K562 (cell line): ENCODE results near the gene BTLA.

Experiments
- ATF2 ChIP-seq: sonication (generic); formaldehyde crosslinking; IDR thresholded peaks from 2 replicates; pipeline ENCODE4 v1.8.1; 2022; ENCODE audit warnings: missing genetic modification reagents
- BRCA1 ChIP-seq, 2 experiments: fragments of 450-650 bp in 1 of 2; sonication (generic) in 1 of 2; formaldehyde crosslinking in 1 of 2; IDR thresholded peaks; 2 replicates each; pipeline versions ENCODE4 v1.5.0 to v1.6.1; 2017 to 2020; ENCODE audit warnings: mild to moderate bottlenecking in 1 of 2, missing genetic modification reagents in 1 of 2
- EZH2 ChIP-seq: IDR thresholded peaks from 2 replicates; pipeline ENCODE4 v1.6.1; 2012; ENCODE audit warnings: low read depth, mild to moderate bottlenecking, inconsistent platforms, low read length, borderline replicate concordance
- FOXK2 ChIP-seq, 2 experiments: fragments of 450-650 bp; IDR thresholded peaks in 1 of 2; conservative IDR thresholded peaks in 1 of 2; 2 replicates each; pipeline ENCODE4 v1.6.1; 2016; ENCODE audit warnings: low read depth in 2 of 2, mild to moderate bottlenecking in 1 of 2
- POLR2A ChIP-seq: fragments of 450-650 bp; conservative IDR thresholded peaks from 2 replicates; pipeline ENCODE4 v1.6.1; 2016
- SP1 ChIP-seq: sonication (generic); formaldehyde crosslinking; IDR thresholded peaks from 2 replicates; pipeline ENCODE4 v1.8.1; 2022; ENCODE audit warnings: mild to moderate bottlenecking, missing genetic modification reagents
- SRF ChIP-seq, 2 experiments: fragments of 250-450, 450-650 bp in 1 of 2; sonication (Bioruptor Pico) in 1 of 2; sonication (generic) in 1 of 2; formaldehyde crosslinking; IDR thresholded peaks; 2 replicates each; pipeline versions ENCODE4 v1.5.0 to v1.5.1; 2020 to 2022; ENCODE audit warnings: mild to moderate bottlenecking in 1 of 2, missing genetic modification reagents in 1 of 2
- TEAD4 ChIP-seq, 2 experiments: sonication (generic) in 1 of 2; formaldehyde crosslinking in 1 of 2; IDR thresholded peaks; 2 replicates each; pipeline versions ENCODE4 v1.6.1 to v1.8.0; 2012 to 2022; ENCODE audit warnings: borderline replicate concordance in 1 of 2, inconsistent platforms in 1 of 2, low read length in 1 of 2, mild to moderate bottlenecking in 1 of 2, missing genetic modification reagents in 1 of 2
- ZBTB7A ChIP-seq: IDR thresholded peaks from 2 replicates; pipeline ENCODE4 v1.6.1; 2011; ENCODE audit warnings: low read depth, mild to moderate bottlenecking, low read length, moderate library complexity, borderline replicate concordance; ENCODE audit not compliant: control insufficient read depth
- ZNF124 ChIP-seq: sonication (generic); formaldehyde crosslinking; IDR thresholded peaks from 2 replicates; pipeline ENCODE4 v1.8.1; 2022; ENCODE audit warnings: missing genetic modification reagents
- TF ChIP-seq, protein P1 (sequence below), 2 experiments: IDR thresholded peaks; 2 replicates each; pipeline ENCODE4 v1.6.1; 2011; ENCODE audit warnings: borderline replicate concordance in 1 of 2, control low read depth in 1 of 2, low read depth in 1 of 2, low read length in 1 of 2, mild to moderate bottlenecking in 1 of 2, mixed read lengths in 1 of 2, moderate library complexity in 1 of 2; ENCODE audit not compliant: insufficient read depth in 1 of 2, insufficient read length in 1 of 2, poor library complexity in 1 of 2, severe bottlenecking in 1 of 2; ENCODE audit errors: extremely low read depth in 1 of 2
- TF ChIP-seq, protein P2 (sequence below), 2 experiments: fragments of 450-650 bp in 1 of 2; IDR thresholded peaks; 2 replicates each; pipeline ENCODE4 v1.6.1; 2011 to 2017; ENCODE audit warnings: low read depth in 2 of 2, antibody characterized with exemption in 1 of 2, borderline replicate concordance in 1 of 2, low read length in 1 of 2, mild to moderate bottlenecking in 1 of 2, mixed read lengths in 1 of 2; ENCODE audit not compliant: control insufficient read depth in 1 of 2
- TF ChIP-seq, protein P3 (sequence below): sonication (generic); formaldehyde crosslinking; IDR thresholded peaks from 2 replicates; pipeline ENCODE4 v1.9.0; 2022; ENCODE audit warnings: mild to moderate bottlenecking, missing genetic modification reagents
- TF ChIP-seq, protein P4 (sequence below), 3 experiments: IDR thresholded peaks in 2 of 3; conservative IDR thresholded peaks in 1 of 3; 2 replicates each; pipeline ENCODE4 v1.5.1; 2011 to 2012; ENCODE audit warnings: low read length in 3 of 3, mild to moderate bottlenecking in 3 of 3, control low read depth in 2 of 3, improper control_type of control experiment in 1 of 3, inconsistent platforms in 1 of 3, low read depth in 1 of 3, mixed read lengths in 1 of 3, moderate library complexity in 1 of 3; ENCODE audit not compliant: insufficient read depth in 2 of 3

DNA sequence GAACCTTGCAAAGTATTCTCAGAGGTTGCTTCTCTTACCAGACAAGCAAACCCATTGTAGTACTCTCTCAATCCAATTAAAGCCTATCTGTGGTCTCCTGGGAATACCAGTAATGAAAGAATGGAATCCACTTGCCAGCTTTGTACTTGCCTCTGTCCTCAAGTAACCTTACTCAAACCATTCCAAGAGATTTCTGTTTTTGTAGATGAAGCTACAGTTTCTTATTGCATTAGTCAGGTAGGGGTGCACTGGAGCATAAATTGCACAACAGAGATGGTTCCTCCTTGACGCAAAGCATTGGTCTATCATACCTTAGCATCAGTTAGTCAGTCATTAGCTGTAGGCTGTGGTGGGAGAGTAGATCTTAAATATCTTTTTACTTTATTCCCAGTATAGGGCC is 52.9 kb downstream of the BTLA start:
- TF ChIP-seq, protein P1, sequence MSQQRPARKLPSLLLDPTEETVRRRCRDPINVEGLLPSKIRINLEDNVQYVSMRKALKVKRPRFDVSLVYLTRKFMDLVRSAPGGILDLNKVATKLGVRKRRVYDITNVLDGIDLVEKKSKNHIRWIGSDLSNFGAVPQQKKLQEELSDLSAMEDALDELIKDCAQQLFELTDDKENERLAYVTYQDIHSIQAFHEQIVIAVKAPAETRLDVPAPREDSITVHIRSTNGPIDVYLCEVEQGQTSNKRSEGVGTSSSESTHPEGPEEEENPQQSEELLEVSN (IDR thresholded peaks at IDR 0.05; ENCODE audit: borderline replicate concordance in 1 of 2, extremely low read depth in 1 of 2, insufficient read depth in 1 of 2, insufficient read length in 1 of 2, low read depth in 1 of 2, low read length in 1 of 2, poor library complexity in 1 of 2, severe bottlenecking in 1 of 2) = no peak
- no peak for TF ChIP-seq ZNF124 (CRISPR knock-in tag)
- TF ChIP-seq SRF (CRISPR knock-in tag; IDR thresholded peaks at IDR 0.05) = no peak
- no peak for TF ChIP-seq BRCA1 (IDR thresholded peaks at IDR 0.05)
- no peak for TF ChIP-seq BRCA1 (CRISPR knock-in tag; IDR thresholded peaks at IDR 0.05)
- no peak for TF ChIP-seq TEAD4 (IDR thresholded peaks at IDR 0.05; ENCODE audit: low read length)
- TF ChIP-seq TEAD4 (CRISPR knock-in tag; IDR thresholded peaks at IDR 0.05; ENCODE audit: borderline replicate concordance) = no peak
- TF ChIP-seq, protein P2, sequence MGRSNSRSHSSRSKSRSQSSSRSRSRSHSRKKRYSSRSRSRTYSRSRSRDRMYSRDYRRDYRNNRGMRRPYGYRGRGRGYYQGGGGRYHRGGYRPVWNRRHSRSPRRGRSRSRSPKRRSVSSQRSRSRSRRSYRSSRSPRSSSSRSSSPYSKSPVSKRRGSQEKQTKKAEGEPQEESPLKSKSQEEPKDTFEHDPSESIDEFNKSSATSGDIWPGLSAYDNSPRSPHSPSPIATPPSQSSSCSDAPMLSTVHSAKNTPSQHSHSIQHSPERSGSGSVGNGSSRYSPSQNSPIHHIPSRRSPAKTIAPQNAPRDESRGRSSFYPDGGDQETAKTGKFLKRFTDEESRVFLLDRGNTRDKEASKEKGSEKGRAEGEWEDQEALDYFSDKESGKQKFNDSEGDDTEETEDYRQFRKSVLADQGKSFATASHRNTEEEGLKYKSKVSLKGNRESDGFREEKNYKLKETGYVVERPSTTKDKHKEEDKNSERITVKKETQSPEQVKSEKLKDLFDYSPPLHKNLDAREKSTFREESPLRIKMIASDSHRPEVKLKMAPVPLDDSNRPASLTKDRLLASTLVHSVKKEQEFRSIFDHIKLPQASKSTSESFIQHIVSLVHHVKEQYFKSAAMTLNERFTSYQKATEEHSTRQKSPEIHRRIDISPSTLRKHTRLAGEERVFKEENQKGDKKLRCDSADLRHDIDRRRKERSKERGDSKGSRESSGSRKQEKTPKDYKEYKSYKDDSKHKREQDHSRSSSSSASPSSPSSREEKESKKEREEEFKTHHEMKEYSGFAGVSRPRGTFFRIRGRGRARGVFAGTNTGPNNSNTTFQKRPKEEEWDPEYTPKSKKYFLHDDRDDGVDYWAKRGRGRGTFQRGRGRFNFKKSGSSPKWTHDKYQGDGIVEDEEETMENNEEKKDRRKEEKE (IDR thresholded peaks at IDR 0.05; ENCODE audit: borderline replicate concordance in 1 of 2, control insufficient read depth in 1 of 2, low read depth in 2 of 2, low read length in 1 of 2) = no peak
- TF ChIP-seq, protein P3, sequence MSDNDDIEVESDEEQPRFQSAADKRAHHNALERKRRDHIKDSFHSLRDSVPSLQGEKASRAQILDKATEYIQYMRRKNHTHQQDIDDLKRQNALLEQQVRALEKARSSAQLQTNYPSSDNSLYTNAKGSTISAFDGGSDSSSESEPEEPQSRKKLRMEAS (CRISPR knock-in tag) = no peak
- TF ChIP-seq ATF2 (CRISPR knock-in tag) = no peak
- no peak for TF ChIP-seq POLR2A
- no peak for TF ChIP-seq SP1 (CRISPR knock-in tag)
- no peak for TF ChIP-seq EZH2
- TF ChIP-seq FOXK2 (conservative IDR thresholded peaks at IDR 0.05 in 1 of 2, IDR thresholded peaks at IDR 0.05 in 1 of 2; ENCODE audit: low read depth in 2 of 2) = no peak
- TF ChIP-seq, protein P4, sequence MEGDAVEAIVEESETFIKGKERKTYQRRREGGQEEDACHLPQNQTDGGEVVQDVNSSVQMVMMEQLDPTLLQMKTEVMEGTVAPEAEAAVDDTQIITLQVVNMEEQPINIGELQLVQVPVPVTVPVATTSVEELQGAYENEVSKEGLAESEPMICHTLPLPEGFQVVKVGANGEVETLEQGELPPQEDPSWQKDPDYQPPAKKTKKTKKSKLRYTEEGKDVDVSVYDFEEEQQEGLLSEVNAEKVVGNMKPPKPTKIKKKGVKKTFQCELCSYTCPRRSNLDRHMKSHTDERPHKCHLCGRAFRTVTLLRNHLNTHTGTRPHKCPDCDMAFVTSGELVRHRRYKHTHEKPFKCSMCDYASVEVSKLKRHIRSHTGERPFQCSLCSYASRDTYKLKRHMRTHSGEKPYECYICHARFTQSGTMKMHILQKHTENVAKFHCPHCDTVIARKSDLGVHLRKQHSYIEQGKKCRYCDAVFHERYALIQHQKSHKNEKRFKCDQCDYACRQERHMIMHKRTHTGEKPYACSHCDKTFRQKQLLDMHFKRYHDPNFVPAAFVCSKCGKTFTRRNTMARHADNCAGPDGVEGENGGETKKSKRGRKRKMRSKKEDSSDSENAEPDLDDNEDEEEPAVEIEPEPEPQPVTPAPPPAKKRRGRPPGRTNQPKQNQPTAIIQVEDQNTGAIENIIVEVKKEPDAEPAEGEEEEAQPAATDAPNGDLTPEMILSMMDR (IDR thresholded peaks at IDR 0.05 in 2 of 3, conservative IDR thresholded peaks at IDR 0.05 in 1 of 3; ENCODE audit: insufficient read depth in 2 of 3, low read depth in 1 of 3, low read length in 3 of 3) = no peak
- no peak for TF ChIP-seq ZBTB7A
